K562 (cell line): ENCODE results near the gene CTNNA3.

Experiments used
- HMG20B ChIP-seq: fragments of 250-450 bp; sonication (Bioruptor Pico); IDR thresholded peaks from 2 replicates; pipeline ENCODE4 v1.5.0; 2021; ENCODE audit warnings: mild to moderate bottlenecking
- TF ChIP-seq, protein P1 (sequence below), 2 experiments: fragments of 450-650 bp; formaldehyde crosslinking in 1 of 2; IDR thresholded peaks; 2 replicates each; pipeline versions ENCODE4 v1.4.0 to v1.6.1; 2014 to 2020; ENCODE audit warnings: mild to moderate bottlenecking in 2 of 2, borderline replicate concordance in 1 of 2, low read depth in 1 of 2

DNA sequence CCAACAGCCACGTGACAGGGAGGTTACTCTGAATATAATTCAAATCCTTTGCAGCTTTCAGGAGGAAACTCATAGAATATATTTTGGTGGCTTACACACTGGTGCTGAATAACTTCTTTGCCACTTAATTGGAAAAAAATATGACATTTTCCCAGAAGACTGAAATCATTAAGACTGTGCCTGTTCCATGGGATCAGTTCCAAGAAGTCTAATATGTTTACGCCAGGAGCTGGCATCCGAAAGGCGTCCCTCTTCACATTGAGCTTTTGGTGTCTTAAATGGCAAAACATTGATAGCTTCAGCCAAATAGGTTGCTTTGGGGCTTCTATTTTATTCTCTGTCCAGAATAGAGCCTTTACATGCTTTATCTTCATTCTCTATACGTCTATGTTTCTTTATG, 1687.8 kb downstream of the CTNNA3 start:
- TF ChIP-seq HMG20B (CRISPR knock-in tag) = no peak
- TF ChIP-seq, protein P1, sequence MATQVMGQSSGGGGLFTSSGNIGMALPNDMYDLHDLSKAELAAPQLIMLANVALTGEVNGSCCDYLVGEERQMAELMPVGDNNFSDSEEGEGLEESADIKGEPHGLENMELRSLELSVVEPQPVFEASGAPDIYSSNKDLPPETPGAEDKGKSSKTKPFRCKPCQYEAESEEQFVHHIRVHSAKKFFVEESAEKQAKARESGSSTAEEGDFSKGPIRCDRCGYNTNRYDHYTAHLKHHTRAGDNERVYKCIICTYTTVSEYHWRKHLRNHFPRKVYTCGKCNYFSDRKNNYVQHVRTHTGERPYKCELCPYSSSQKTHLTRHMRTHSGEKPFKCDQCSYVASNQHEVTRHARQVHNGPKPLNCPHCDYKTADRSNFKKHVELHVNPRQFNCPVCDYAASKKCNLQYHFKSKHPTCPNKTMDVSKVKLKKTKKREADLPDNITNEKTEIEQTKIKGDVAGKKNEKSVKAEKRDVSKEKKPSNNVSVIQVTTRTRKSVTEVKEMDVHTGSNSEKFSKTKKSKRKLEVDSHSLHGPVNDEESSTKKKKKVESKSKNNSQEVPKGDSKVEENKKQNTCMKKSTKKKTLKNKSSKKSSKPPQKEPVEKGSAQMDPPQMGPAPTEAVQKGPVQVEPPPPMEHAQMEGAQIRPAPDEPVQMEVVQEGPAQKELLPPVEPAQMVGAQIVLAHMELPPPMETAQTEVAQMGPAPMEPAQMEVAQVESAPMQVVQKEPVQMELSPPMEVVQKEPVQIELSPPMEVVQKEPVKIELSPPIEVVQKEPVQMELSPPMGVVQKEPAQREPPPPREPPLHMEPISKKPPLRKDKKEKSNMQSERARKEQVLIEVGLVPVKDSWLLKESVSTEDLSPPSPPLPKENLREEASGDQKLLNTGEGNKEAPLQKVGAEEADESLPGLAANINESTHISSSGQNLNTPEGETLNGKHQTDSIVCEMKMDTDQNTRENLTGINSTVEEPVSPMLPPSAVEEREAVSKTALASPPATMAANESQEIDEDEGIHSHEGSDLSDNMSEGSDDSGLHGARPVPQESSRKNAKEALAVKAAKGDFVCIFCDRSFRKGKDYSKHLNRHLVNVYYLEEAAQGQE (IDR thresholded peaks at IDR 0.05; ENCODE audit: borderline replicate concordance) = no peak
- TF ChIP-seq, protein P1 (CRISPR knock-in tag; IDR thresholded peaks at IDR 0.05; ENCODE audit: low read depth) = no peak
